HG03066 (cell line): ENCODE measurements around the gene ACBD7.

Experiments
- ATAC-seq: cut with Tn5 transposase; IDR thresholded peaks from one replicate; pipeline ENCODE4 v1.9.1; 2021; ENCODE audit warnings: low read depth; ENCODE audit not compliant: unreplicated experiment

Gene ACBD7

DNA sequence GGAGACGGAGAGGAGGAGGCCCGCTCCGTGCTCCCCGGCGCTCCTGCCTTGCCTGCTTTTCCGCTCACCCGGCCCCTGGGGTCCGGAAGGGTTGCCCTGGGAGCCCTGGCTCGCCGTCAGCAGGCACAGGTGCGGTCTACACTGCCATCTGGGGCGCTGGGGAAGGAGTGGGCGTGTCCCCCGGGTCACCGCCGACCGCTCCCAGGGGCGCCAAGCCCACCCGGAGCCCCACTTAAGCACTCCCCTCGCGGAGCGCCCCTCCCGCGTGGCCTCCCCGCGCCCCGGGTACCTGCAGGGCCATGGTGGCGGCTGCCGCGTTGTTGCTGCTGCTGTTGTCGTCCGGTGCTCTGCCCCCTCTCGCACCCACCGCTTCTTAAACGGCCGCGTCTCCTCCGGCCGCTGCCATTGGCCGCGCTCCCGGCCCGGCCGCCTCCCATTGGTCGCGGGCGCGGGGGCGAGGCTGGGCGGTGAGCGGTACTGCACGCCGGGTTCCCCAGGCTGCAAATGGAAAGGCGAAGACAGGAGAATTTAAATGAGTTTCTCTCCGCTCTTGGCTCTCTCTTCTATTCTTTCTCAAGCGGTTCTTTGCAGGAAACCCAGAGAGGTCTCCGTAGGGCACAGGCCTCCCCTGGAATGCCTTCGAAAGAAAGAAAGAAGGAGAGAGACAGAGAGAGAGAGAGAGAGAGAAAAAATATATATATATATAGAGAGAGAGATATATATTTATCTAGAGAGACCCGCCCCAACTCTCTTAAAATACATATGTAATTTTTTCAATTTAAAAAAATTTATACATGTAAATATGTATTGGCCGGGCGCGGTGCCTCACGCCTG is at the start of gene ACBD7:
ACBD7 (minus strand) TSS at position 349 of the 834 bp plus-strand sequence; CDS start at position 301, 48 bp downstream.
- ATAC-seq: peak; percentile 98

DNA sequence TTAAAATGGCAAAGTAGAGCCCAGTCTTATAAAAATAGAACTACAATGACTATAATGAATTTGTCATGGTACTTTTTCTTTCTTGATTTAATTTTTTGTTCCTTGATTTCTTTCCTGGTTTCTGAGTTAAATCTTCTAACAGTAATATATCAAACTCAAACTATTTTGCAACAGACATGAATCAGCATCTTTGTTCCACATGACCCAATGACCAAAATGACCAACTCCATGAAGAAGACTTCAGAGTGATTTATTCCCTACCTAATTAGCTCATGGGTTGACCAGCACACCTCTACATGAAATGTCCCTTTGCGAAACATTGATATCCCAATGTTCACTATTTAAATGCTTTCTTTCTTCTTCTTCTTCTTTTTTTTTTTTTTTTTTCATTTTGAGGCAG is 49.1 kb upstream of the ACBD7 start:
- no peak for ATAC-seq

DNA sequence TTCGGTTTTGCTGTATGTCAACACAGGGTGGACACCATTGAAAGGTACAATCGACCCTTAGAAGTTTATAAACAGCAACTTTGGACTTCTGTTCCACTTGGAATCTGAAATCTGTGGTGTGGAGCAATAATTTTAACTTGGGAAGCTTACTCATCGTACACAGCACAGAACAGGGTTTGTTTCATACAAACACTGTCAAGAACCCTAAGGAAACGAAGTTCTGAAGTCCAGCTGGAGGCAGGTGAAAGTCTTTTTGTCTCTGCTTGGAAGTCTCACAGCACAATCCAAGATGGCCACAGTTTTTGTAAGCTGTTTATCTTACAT is 48.4 kb upstream of the ACBD7 start:
- no peak for ATAC-seq

GRCh38 chr10:15136129-15137035 is 47.8 kb upstream of the ACBD7 start:
- no peak for ATAC-seq

GRCh38 chr10:15131330-15131729 is 42.8 kb upstream of the ACBD7 start:
- ATAC-seq: no peak

DNA sequence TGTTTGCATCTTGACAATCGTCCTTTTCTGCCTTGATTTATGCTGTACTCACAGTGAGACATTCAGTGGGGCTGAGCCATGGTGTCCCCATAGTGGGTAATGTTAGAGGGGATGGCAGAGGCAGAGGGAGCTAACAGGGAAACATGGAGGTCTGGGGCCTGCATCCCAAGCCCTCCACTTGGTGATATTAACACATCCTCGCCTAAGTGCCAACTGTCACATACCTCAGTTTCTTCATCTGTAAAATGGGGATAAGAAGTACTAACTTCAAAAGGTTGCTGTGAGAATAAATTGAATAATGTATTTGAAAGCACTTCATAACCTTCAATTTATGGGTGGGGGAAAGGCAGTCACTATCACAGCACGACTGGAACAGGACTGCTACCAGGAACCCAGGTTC is 36.3 kb upstream of the ACBD7 start:
- no peak for ATAC-seq

GRCh38 chr10:15124190-15124589 is 35.6 kb upstream of the ACBD7 start:
- ATAC-seq: no peak

DNA sequence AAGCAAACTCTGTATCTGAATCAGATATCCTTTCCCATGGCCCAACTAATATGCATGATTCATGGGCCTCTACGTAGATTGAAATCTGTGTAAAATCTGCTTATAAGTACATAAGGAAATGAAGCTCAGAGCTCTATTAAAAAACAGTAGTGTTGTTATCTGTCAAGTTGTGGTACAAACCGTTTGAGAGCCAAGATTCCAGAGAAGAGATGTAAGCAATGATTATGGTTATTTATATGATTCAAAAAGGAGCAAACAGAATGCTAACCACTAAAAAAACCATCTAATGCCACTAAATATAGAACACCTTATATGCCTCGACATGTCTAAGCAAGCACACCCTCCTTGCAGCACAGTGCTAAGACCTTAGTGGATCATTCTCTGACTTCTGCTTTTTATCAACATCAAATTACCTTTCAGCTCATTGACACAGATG is 35.2 kb upstream of the ACBD7 start:
- ATAC-seq: no peak

DNA sequence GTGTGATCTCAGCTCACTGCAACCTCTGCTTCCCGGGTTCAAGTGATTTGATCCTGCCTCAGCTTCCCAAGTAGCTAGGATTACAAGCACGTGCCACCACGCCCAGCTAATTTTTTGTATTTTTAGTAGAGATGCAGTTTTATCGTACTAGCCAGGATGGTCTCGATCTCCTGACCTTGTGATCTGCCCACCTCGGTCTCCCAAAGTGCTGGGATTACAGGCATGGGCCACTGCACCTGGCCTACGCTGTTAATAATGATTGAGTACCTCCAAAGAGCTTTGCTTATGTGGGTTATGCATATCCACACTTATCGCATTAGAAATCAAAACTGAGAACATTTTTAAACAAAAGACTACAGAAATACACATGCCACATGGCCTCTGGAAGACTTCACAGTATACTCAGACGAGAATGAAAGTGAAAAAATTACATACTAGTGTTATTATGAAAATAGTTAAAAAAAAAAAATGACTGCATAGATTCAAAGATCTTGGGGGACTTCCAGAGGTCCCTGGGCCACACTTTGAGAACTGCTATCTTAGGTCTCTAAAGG is 34.0 kb upstream of the ACBD7 start:
- ATAC-seq: peak; percentile 82

- ATAC-seq: no peak
Observed at GRCh38 chr10:15121707-15122106, 33.1 kb upstream of the ACBD7 start.

- ATAC-seq: no peak
Observed at GRCh38 chr10:15120523-15120922, 31.9 kb upstream of the ACBD7 start.

DNA sequence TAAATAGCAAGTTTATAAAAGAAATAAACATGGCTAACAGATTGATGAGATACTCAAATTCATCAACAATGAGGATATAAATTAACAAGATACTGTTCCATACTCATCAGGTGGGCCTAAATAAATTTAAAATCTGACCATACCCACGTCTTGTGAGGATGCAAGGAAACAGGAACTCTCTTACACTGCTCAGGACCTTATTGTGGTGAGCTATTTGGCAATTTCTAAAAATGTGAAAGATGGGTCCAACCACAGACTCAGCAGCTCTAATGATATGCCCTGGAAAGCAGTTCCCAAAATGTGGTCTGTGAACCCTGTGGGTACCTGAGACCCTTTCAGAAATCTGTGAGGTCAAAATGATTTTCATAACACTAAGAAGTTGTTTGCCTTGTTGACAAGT is 30.0 kb upstream of the ACBD7 start:
- no peak for ATAC-seq

GRCh38 chr10:15116225-15116624 is 27.6 kb upstream of the ACBD7 start:
- ATAC-seq: no peak

GRCh38 chr10:15113766-15114165 is 25.2 kb upstream of the ACBD7 start:
- no peak for ATAC-seq

- no peak for ATAC-seq
Observed at GRCh38 chr10:15112657-15113056, 24.1 kb upstream of the ACBD7 start.

GRCh38 chr10:15106352-15107013 is 17.9 kb upstream of the ACBD7 start:
- ATAC-seq: no peak

DNA sequence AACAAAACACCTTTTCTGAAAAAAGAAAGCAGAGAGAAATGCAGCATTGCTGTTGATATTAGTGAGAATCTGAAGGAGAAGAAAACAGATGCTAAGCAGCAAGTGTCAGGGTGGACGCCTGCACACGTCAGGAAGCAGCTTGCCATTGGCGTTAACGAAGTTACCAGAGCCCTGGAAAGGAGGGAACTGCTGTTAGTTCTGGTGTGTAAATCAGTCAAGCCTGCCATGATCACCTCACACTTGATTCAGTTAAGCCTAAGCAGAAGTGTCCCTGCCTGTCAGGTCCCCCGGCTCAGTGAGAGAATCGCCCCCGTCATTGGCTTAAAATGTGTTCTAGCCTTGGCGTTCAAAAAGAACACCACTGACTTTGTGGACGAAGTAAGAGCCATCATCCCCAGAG is 14.9 kb upstream of the ACBD7 start:
- no peak for ATAC-seq

DNA sequence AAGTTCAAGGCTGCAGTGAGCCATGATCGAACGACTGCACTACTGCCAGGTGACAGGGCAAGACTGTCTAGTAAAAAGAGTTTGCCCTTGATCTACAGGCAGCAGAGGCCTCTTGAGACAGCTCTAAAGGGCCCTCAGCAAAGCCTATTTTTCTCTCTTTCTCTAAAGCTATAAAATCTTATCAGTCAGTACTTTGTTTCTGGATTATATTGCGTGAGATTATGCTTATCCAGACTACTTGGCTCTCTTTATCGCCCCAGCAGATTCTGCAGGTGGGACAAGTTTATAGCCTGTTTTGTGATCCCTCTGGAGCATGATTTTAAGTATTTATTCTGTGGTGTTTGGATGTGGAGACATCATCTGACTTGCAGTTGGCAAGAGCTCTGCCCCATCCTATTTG is 11.3 kb upstream of the ACBD7 start:
- ATAC-seq: no peak

GRCh38 chr10:15097011-15097812 is 8.6 kb upstream of the ACBD7 start, which contains the start of gene RPP38:
RPP38 (plus strand) TSS chr10:15097355; CDS start chr10:15103315, 5,960 bp downstream.
- ATAC-seq: peak; percentile 87

DNA sequence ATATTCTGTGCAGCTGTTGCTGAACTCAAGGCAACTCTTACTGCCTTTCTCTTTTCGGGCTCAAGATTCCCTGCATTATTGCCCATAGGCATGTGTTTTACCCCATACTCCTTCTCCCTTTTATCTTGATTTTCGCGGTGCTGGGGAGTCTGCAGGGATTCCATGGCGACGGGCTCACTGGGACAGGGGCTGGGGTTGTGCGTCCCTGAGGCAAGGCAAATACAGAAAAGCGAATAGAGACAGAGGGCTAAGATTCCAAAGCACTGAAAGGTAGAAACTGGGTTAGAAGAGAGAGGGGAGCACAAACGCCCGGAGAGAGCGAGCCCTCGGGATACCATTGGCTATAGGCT is 8.1 kb upstream of the ACBD7 start:
- ATAC-seq: peak; percentile 21
